HUES48 (cell line): ENCODE measurements around the gene ZNF516.

Experiments
- H3K27ac ChIP-seq: one replicate; pipeline ENCODE4 v1.7.0; 2013; ENCODE audit warnings: low read depth, low read length, inconsistent platforms
- H3K27me3 ChIP-seq: 2 replicates; pipeline ENCODE4 v1.6.1; 2013; ENCODE audit warnings: mild to moderate bottlenecking, low read length; ENCODE audit not compliant: control insufficient read depth, insufficient read depth
- H3K36me3 ChIP-seq: 2 replicates; pipeline ENCODE4 v1.6.1; 2013; ENCODE audit warnings: low read length; ENCODE audit not compliant: control insufficient read depth, insufficient read depth
- H3K4me1 ChIP-seq: 2 replicates; pipeline ENCODE4 v1.6.1; 2013; ENCODE audit warnings: mild to moderate bottlenecking, low read length; ENCODE audit not compliant: control insufficient read depth, insufficient read depth
- H3K4me3 ChIP-seq: 2 replicates; pipeline ENCODE4 v1.5.1; 2013; ENCODE audit warnings: mild to moderate bottlenecking, low read depth, low read length
- H3K9ac ChIP-seq: 2 replicates; pipeline ENCODE4 v1.6.1; 2013; ENCODE audit warnings: mild to moderate bottlenecking, low read depth, low read length, moderate library complexity
- H3K9me3 ChIP-seq: 2 replicates; pipeline ENCODE4 v1.6.1; 2013; ENCODE audit warnings: low read length; ENCODE audit not compliant: control insufficient read depth, insufficient read depth

ZNF516 gene

GRCh38 chr18:76361219-76361618, 133.8 kb downstream of the ZNF516 start:
- Histone ChIP-seq H3K9me3 (no peaks in the 10 kb centered on the region), H3K9ac (no peak overlapping the region)

GRCh38 chr18:76359909-76360308, 135.1 kb downstream of the ZNF516 start:
- Histone ChIP-seq H3K9ac (no peak overlapping the region), H3K4me1 (peaks cover 12% of the 10 kb centered on the region), H3K9me3 (no peaks in the 10 kb centered on the region), H3K27ac (no peak overlapping the region), H3K36me3 (no peaks in the 10 kb centered on the region), H3K27me3 (no peaks in the 10 kb centered on the region), H3K4me3 (no peak overlapping the region)

More at GRCh38 chr18:76361219-76361618, 133.8 kb downstream of the ZNF516 start:
- Histone ChIP-seq H3K4me3 (no peak overlapping the region; the same call in 1 of the 2 replicates), H3K27me3 (no peaks in the 10 kb centered on the region), H3K27ac (no peak overlapping the region), H3K36me3 (no peaks in the 10 kb centered on the region), H3K4me1 (peaks cover 12% of the 10 kb centered on the region)

DNA sequence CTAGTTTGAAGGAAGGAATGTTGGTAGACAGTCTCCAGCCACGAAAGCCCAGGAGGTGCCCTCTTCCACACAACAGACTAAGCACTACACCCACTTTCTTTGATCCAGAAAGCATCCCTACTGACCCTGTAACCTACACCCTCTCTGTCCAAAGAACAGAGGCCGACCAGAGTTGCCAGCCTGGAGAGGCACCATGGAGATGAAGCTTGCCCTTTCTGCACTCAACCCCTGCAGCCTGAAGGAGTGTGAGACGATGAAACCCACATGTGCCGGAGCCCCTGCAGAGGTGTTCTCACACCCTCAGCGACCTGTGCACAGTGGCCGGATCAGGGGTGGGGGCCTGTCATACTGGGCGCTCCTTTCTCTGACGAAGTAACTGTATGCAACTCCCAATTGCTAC, 136.3 kb downstream of the ZNF516 start:
- H3K9me3 ChIP-seq, result no peaks in the 10 kb centered on the region
- H3K4me1 ChIP-seq, result peaks cover 12% of the 10 kb centered on the region
- H3K27ac ChIP-seq, result no peak overlapping the region
- H3K27me3 ChIP-seq, result no peaks in the 10 kb centered on the region
- no peak overlapping the region for H3K4me3 ChIP-seq
- H3K36me3 ChIP-seq, result no peaks in the 10 kb centered on the region
- H3K9ac ChIP-seq, result no peak overlapping the region

- Histone ChIP-seq H3K9ac (no peak overlapping the region), H3K27me3 (no peaks in the 10 kb centered on the region), H3K27ac (no peak overlapping the region), H3K9me3 (no peaks in the 10 kb centered on the region), H3K4me1 (peaks cover 12% of the 10 kb centered on the region), H3K36me3 (no peaks in the 10 kb centered on the region), H3K4me3 (no peak overlapping the region)
Observed at GRCh38 chr18:76357585-76358260, 137.3 kb downstream of the ZNF516 start.

- no peaks in the 10 kb centered on the region for H3K27me3 ChIP-seq
- H3K9me3 ChIP-seq, result no peaks in the 10 kb centered on the region
- H3K27ac ChIP-seq, result no peak overlapping the region
- H3K4me3 ChIP-seq, result no peak overlapping the region
- H3K4me1 ChIP-seq, result peaks cover 12% of the 10 kb centered on the region
- no peak overlapping the region for H3K9ac ChIP-seq
- H3K36me3 ChIP-seq, result no peaks in the 10 kb centered on the region
Observed at GRCh38 chr18:76357174-76357573, 137.9 kb downstream of the ZNF516 start.

DNA sequence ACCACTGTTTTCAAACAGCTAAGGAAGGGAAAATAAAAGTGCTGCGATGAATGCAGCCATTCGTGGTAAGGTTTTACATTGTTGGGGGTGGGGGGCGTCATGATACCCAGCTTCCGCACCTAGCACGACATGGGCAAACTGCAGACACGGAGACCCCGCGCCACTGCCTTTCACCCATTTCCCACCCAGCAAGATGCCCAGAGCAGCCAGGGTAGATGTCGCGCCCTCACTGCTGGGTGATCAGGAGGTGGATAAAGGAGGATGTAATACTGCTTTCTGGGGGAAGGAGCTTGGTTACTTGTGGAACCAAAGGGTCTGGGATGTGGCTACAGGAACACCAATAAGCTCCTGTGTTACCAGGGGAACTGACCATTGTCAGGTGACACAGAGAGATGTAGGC, 138.4 kb downstream of the ZNF516 start:
- Histone ChIP-seq H3K4me1 (peaks cover 10% of the 10 kb centered on the region), H3K9me3 (no peaks in the 10 kb centered on the region), H3K36me3 (no peaks in the 10 kb centered on the region), H3K27me3 (no peaks in the 10 kb centered on the region), H3K9ac (no peak overlapping the region), H3K27ac (no peak overlapping the region), H3K4me3 (no peak overlapping the region)

- Histone ChIP-seq H3K27me3 (no peaks in the 10 kb centered on the region), H3K4me1 (0 out of 2 replicates have a peak, but pooled peaks cover 2% of the 10 kb centered on the region), H3K9me3 (no peaks in the 10 kb centered on the region), H3K9ac (no peak overlapping the region), H3K27ac (no peak overlapping the region), H3K4me3 (no peak overlapping the region), H3K36me3 (no peaks in the 10 kb centered on the region)
Observed at GRCh38 chr18:76354348-76354747, 140.7 kb downstream of the ZNF516 start.

GRCh38 chr18:76353500-76353899, 141.5 kb downstream of the ZNF516 start:
- Histone ChIP-seq H3K36me3 (no peaks in the 10 kb centered on the region), H3K4me3 (no peak overlapping the region), H3K27ac (no peak overlapping the region), H3K9ac (no peak overlapping the region), H3K4me1 (peaks cover 9% of the 10 kb centered on the region; the same call in 1 of the 2 replicates), H3K9me3 (no peaks in the 10 kb centered on the region), H3K27me3 (no peaks in the 10 kb centered on the region)

DNA sequence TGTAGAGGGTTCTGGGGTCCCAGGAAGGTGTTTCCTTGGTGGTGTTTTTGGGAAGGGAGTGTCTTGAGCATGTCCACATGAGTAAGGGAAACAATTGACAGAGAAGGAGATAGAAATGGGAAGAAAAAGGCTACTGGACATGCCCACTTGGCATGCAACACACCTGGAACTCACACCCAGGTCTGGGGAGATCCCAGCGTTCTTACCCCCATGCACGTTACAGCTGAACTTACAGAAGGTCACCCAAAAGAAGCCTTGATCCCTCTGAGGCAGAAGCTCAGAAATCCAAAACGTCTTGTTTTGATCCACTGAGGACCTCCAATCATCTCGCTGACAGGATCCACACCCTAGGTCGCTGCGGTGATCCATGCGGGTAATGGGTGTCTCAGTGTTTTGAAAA, 142.0 kb downstream of the ZNF516 start:
- peaks cover 10% of the 10 kb centered on the region; the same call in 1 of the 2 replicates for H3K4me1 ChIP-seq
- no peak overlapping the region for H3K9ac ChIP-seq
- no peaks in the 10 kb centered on the region for H3K27me3 ChIP-seq
- H3K4me3 ChIP-seq, result no peak overlapping the region
- H3K36me3 ChIP-seq, result no peaks in the 10 kb centered on the region
- no peak overlapping the region for H3K27ac ChIP-seq
- no peaks in the 10 kb centered on the region for H3K9me3 ChIP-seq

- H3K36me3 ChIP-seq, result no peaks in the 10 kb centered on the region
- H3K4me1 ChIP-seq, result peaks cover 10% of the 10 kb centered on the region; the same call in 1 of the 2 replicates
- no peak overlapping the region for H3K4me3 ChIP-seq
- H3K9me3 ChIP-seq, result no peaks in the 10 kb centered on the region
- H3K27ac ChIP-seq, result no peak overlapping the region
- H3K27me3 ChIP-seq, result no peaks in the 10 kb centered on the region
- H3K9ac ChIP-seq, result no peak overlapping the region
Observed at GRCh38 chr18:76351961-76352581, 143.0 kb downstream of the ZNF516 start.
